Psoas muscle (tissue), 8 donors: Measurements from ENCODE around the gene ANKRD28. TPM values are rescaled to one million over a fixed set of nuclear protein-coding genes. Genes with fewer than 3 reads are reported as not detected.
A peak's percentile ranks its signal among the peaks of the same experiment; 100 is the strongest.

ENCODE experiments used
- ATAC-seq, 4 donors: fragments of 200-7000 bp; cut with Tn5 transposase; one replicate each; pipeline ENCODE4 v1.9.1; 2020; ENCODE audit warnings: moderate library complexity in 3 of 4, mild to moderate bottlenecking in 2 of 4
- DNase-seq, 2 donors: peaks; one replicate each; pipeline ENCODE4 v3.0.0-alpha.2; 2020
- H3K27ac ChIP-seq: fragments of 200-600 bp; one replicate; pipeline ENCODE4 v1.8.0; 2022
- H3K27me3 ChIP-seq, 3 donors: fragments of 200-600 bp in 1 of 3; one replicate each; pipeline versions ENCODE4 v1.6.1 to v1.8.0; 2013 to 2022; ENCODE audit warnings: low read length in 2 of 3, mild to moderate bottlenecking in 2 of 3, moderate library complexity in 1 of 3; ENCODE audit not compliant: insufficient read depth in 3 of 3
- H3K36me3 ChIP-seq, 2 donors: fragments of 200-600 bp in 1 of 2; one replicate each; pipeline versions ENCODE4 v1.6.1 to v1.8.0; 2013 to 2022; ENCODE audit warnings: low read depth in 1 of 2, mild to moderate bottlenecking in 1 of 2, moderate library complexity in 1 of 2; ENCODE audit not compliant: insufficient read depth in 1 of 2
- H3K4me1 ChIP-seq: fragments of 200-600 bp; one replicate; pipeline ENCODE4 v1.8.0; 2022
- H3K4me3 ChIP-seq: fragments of 200-600 bp; one replicate; pipeline ENCODE4 v1.8.0; 2022; ENCODE audit warnings: mild to moderate bottlenecking
- H3K9me3 ChIP-seq: fragments of 200-600 bp; one replicate; pipeline ENCODE4 v1.8.0; 2022
- CTCF ChIP-seq: fragments of 200-600 bp; IDR thresholded peaks from one replicate; pipeline ENCODE4 v1.8.0; 2022; ENCODE audit warnings: antibody characterized with exemption
- WGBS, 3 donors: extraction: QIAGEN DNeasy Blood & Tissue Kit; methylation state at CpG; one replicate each; pipeline versions ENCODE4 v1.1.6 to v1.1.7; 2013; 5-methylcytosine and 5-hydroxymethylcytosine counted together
- intact Hi-C, 2 donors: fragments of 100-400 bp; cut with DNase I; formaldehyde crosslinking; loops; one replicate each; pipeline versions ENCODE4 v1.11.0 to v1.14.2; 2022
- polyA plus RNA-seq, 3 donors: library from polyadenylated mRNA; stranded (reverse); fragments of 200-250 nt; gene quantifications; one replicate each; pipeline ENCODE4 v1.2.3, GENCODE V29; 2013
- total RNA-seq, 4 donors: library from RNA; stranded (reverse); fragmentation: NEBNext Ultra II Directional in 2 of 4; extraction: Animal tissue kit (Norgen Biotek cat#: 25700) in 2 of 4; gene quantifications; one replicate each; pipeline versions ENCODE4 v1.2.1 to v1.2.4, GENCODE V29; 2021 to 2023
- donor health status: healthy with polysubstance abuse.
- donor health status: DM: no; HTN: no; CAD: no; lungs with moderate emphysema.
- donor health status: Bipolar disorder and iron deficiency.
- donor health status: healthy.
- donor health status: DM: yes; HTN: yes; CAD: no.
- donor health status: DM: no; HTN: no; CAD: no.
- donor health status: DM: no; HTN: no; CAD: no.
- donor health status: DM: yes; HTN: yes; CAD: no.

Gene ANKRD28
- total and polyA plus RNA-seq, 7 donors = 32.4 to 90.8 (median 69.3) TPM

- TF ChIP-seq CTCF = no peak
- Histone ChIP-seq H3K36me3 (peaks cover 3 to 39% of the 10 kb centered on the region in 2 donors), H3K27me3 (no peaks in the 10 kb centered on the region), H3K4me3 (no peak overlapping the region), H3K4me1 (peaks cover 11% of the 10 kb centered on the region), H3K9me3 (no peaks in the 10 kb centered on the region), H3K27ac (peak overlapping the region; percentile 73)
- intact Hi-C loops = no loop called here
- no peak for DNase-seq
- 62 to 86% (median 76%) methylated on average over 2 of the region's 2 CpGs for WGBS, 3 donors
- no peak for ATAC-seq
These were observed 70.9 kb downstream of the ANKRD28 start for GRCh38 chr3:15726881-15727280.

GRCh38 chr3:15726043-15726442 lies 71.7 kb downstream of the ANKRD28 start:
- intact Hi-C loops = no loop called here
- DNase-seq (no peak), ATAC-seq (peak in 3 of 4 donors; percentile 57 to 80 (median 57))
- WGBS, 3 donors = 35 to 41% (median 37%) methylated on average over 2 of the region's 2 CpGs
- Histone ChIP-seq H3K4me3 (no peak overlapping the region), H3K27ac (peak overlapping the region; percentile 73), H3K36me3 (peaks cover 6 to 44% of the 10 kb centered on the region in 2 donors), H3K9me3 (no peaks in the 10 kb centered on the region), H3K27me3 (no peaks in the 10 kb centered on the region), H3K4me1 (peaks cover 11% of the 10 kb centered on the region)
- no peak for TF ChIP-seq CTCF

- 92 to 100% (median 99%) methylated on average over 1 of the region's 1 CpG for WGBS, 3 donors
- peaks cover 6 to 53% of the 10 kb centered on the region in 2 donors for H3K36me3 ChIP-seq
- H3K9me3 ChIP-seq = no peaks in the 10 kb centered on the region
- no peak overlapping the region for H3K27ac ChIP-seq
- no peak for TF ChIP-seq CTCF
- DNase-seq = no peak
- H3K4me3 ChIP-seq = no peak overlapping the region
- H3K27me3 ChIP-seq = no peaks in the 10 kb centered on the region
- intact Hi-C loops = no loop called here
- no peak for ATAC-seq
- H3K4me1 ChIP-seq = peaks cover 11% of the 10 kb centered on the region
These were observed 73.3 kb downstream of the ANKRD28 start for GRCh38 chr3:15724446-15724845.

- peaks cover 11% of the 10 kb centered on the region for H3K4me1 ChIP-seq
- H3K4me3 ChIP-seq = no peak overlapping the region
- no peak for ATAC-seq
- no peaks in the 10 kb centered on the region for H3K9me3 ChIP-seq
- intact Hi-C loops = no loop called here
- no peak for DNase-seq
- TF ChIP-seq CTCF = no peak
- H3K27me3 ChIP-seq = no peaks in the 10 kb centered on the region
- no peak overlapping the region for H3K27ac ChIP-seq
- H3K36me3 ChIP-seq = peaks cover 6 to 60% of the 10 kb centered on the region in 2 donors
These were observed 74.2 kb downstream of the ANKRD28 start for GRCh38 chr3:15723624-15723884.

GRCh38 chr3:15722877-15723623 lies 74.7 kb downstream of the ANKRD28 start:
- H3K9me3 ChIP-seq = no peaks in the 10 kb centered on the region
- H3K27ac ChIP-seq = no peak overlapping the region
- no peak for DNase-seq
- intact Hi-C loops = no loop called here
- H3K4me1 ChIP-seq = peaks cover 11% of the 10 kb centered on the region
- no peak for ATAC-seq
- TF ChIP-seq CTCF = no peak
- no peak overlapping the region for H3K4me3 ChIP-seq
- peaks cover 6 to 65% of the 10 kb centered on the region in 2 donors for H3K36me3 ChIP-seq
- 60 to 92% (median 84%) methylated on average over 3 of the region's 3 CpGs for WGBS, 3 donors
- no peaks in the 10 kb centered on the region for H3K27me3 ChIP-seq
